OCI-LY3 (cell line): ENCODE measurements around the gene CAMKV.

Source experiments
- CTCF ChIP-seq: fragments of 200-600, 300-600 bp; sonication (generic); IDR thresholded peaks from 2 replicates; pipeline ENCODE4 v1.5.1; 2014; ENCODE audit warnings: antibody characterized with exemption, low read length, low read depth
- EZH2phosphoT487 ChIP-seq: fragments of 200-600 bp; shearing (Covaris generic); IDR thresholded peaks from 2 replicates; pipeline ENCODE4 v1.6.1; 2018; ENCODE audit warnings: antibody characterized with exemption, mixed run types, low read depth

GRCh38 chr3:49844464-49845183 lies 25.1 kb downstream of the CAMKV start:
- no peak for TF ChIP-seq CTCF
- no peak for TF ChIP-seq EZH2phosphoT487
